ENCODE results near the gene ESRRB.

The ESRRB gene

GRCh38 chr14:76412501-76412900 is 36.6 kb downstream of the ESRRB start:
- no peak for DNase-seq

- DNase-seq, result no peak
These were observed 37.4 kb downstream of the ESRRB start for GRCh38 chr14:76413106-76413961.

GRCh38 chr14:76413962-76414600 is 38.1 kb downstream of the ESRRB start:
- no peak for DNase-seq

GRCh38 chr14:76419399-76419798 is 43.5 kb downstream of the ESRRB start:
- DNase-seq, result no peak

- DNase-seq, result no peak
These were observed 44.9 kb downstream of the ESRRB start for GRCh38 chr14:76420827-76421226.

GRCh38 chr14:76421662-76422061 is 45.7 kb downstream of the ESRRB start:
- no peak for DNase-seq

- no peak for DNase-seq
These were observed 46.7 kb downstream of the ESRRB start for GRCh38 chr14:76422662-76423061.

GRCh38 chr14:76423534-76423933 is 47.6 kb downstream of the ESRRB start:
- no peak for DNase-seq

- no peak for DNase-seq
These were observed 48.4 kb downstream of the ESRRB start for GRCh38 chr14:76424359-76424758.

GRCh38 chr14:76426161-76426696 is 50.3 kb downstream of the ESRRB start:
- DNase-seq, result no peak

GRCh38 chr14:76428611-76429010 is 52.7 kb downstream of the ESRRB start:
- no peak for DNase-seq

- DNase-seq, result no peak
These were observed 54.1 kb downstream of the ESRRB start for GRCh38 chr14:76430017-76430416.

- no peak for DNase-seq
These were observed 54.6 kb downstream of the ESRRB start for GRCh38 chr14:76430475-76430980.

GRCh38 chr14:76431538-76431937 is 55.6 kb downstream of the ESRRB start:
- DNase-seq, result no peak

GRCh38 chr14:76432827-76433752 is 57.2 kb downstream of the ESRRB start:
- DNase-seq, result no peak

GRCh38 chr14:76434220-76434619 is 58.3 kb downstream of the ESRRB start:
- DNase-seq, result no peak

GRCh38 chr14:76439237-76439775 is 63.4 kb downstream of the ESRRB start:
- no peak for DNase-seq

- no peak for DNase-seq
These were observed 70.5 kb downstream of the ESRRB start for GRCh38 chr14:76446486-76446885.

- DNase-seq, result no peak
These were observed 71.0 kb downstream of the ESRRB start for GRCh38 chr14:76446921-76447320.

GRCh38 chr14:76450476-76450875 is 74.5 kb downstream of the ESRRB start:
- DNase-seq, result no peak

- no peak for DNase-seq
These were observed 80.3 kb downstream of the ESRRB start for GRCh38 chr14:76456200-76456599.

GRCh38 chr14:76456891-76457586 is 81.1 kb downstream of the ESRRB start:
- DNase-seq, result no peak

All from activated gamma-delta T cell treated with Interleukin-2 at 50 U/mL for 16 hours (primary cell).